Stimulated activated CD4-positive, alpha-beta T cell treated with anti-CD3 and anti-CD28 coated beads, Interleukin-15, amount 100 ng/mL, for 48 hours (primary cell): ENCODE results near the gene PTPRF.

Experiments
- DNase-seq, 2 donors: peaks; one replicate each; pipeline ENCODE4 v3.0.0-alpha.2; 2020; ENCODE audit warnings: low read depth in 2 of 2

PTPRF gene

GRCh38 chr1:43605157-43605556, 74.5 kb downstream of the PTPRF start:
- no peak for DNase-seq

DNA sequence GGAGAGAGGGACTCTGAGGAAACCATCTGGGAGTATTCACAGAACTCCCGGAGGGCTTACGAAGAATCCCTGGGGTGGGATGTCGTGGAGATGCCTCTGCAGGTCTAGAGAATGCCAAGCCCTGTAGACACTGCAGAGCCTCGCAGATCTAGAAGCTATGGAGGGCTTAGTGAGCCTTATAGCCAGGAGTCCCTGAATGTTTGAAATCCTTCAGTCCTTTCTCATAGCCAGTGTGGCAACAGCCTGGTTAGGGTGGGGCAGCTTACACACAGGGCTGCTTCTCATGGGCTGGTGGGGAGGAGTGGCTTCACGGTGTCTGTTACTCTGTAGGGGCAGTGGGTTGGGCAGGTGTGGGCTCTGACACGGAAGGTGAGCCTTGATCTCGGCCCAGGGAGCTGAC, 75.1 kb downstream of the PTPRF start:
- no peak for DNase-seq

GRCh38 chr1:43606624-43607023, 75.9 kb downstream of the PTPRF start:
- no peak for DNase-seq

DNA sequence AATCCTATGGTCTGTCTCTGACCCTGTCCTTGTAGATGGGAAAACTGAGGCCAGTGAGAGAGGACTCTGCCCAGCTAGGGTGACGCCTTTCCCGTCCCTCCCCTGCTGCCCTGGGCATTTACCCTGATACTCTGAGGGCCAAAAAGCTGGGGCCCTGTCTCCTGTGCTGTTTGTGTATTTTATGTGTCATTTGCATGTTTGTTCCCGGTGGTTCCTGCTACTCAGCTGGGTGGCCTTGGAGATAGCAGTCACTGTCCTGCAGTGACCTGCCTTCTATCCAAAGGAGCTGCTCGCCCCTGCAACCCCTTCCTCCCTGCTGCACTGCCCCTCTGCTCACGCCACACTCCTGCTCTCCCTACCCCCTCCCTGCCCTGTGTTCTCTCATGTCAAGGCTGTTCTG, 78.1 kb downstream of the PTPRF start:
- DNase-seq = no peak

GRCh38 chr1:43610339-43610738, 79.7 kb downstream of the PTPRF start:
- no peak for DNase-seq

- DNase-seq = no peak
These were observed 81.3 kb downstream of the PTPRF start for GRCh38 chr1:43611950-43612349.

DNA sequence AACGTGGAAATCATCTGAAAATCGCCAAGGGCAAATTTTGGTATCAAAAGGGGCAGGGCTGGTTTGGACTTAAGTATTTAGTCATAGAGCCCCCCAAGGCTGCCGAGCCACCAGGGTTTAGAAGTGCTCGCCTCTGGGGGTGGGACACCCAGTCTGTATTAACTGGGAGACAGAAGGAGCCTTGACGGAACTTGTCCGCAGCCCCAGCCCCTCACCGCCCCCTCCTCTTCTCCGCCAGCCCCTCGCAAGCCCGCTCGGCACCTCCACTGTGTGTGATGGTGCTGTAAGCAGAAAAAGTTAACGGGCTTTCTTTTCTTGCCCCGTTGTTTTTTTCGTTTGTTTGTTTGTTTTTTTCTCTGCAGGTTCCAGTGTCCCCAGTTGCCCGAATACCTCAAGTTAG, 81.7 kb downstream of the PTPRF start:
- DNase-seq = no peak

DNA sequence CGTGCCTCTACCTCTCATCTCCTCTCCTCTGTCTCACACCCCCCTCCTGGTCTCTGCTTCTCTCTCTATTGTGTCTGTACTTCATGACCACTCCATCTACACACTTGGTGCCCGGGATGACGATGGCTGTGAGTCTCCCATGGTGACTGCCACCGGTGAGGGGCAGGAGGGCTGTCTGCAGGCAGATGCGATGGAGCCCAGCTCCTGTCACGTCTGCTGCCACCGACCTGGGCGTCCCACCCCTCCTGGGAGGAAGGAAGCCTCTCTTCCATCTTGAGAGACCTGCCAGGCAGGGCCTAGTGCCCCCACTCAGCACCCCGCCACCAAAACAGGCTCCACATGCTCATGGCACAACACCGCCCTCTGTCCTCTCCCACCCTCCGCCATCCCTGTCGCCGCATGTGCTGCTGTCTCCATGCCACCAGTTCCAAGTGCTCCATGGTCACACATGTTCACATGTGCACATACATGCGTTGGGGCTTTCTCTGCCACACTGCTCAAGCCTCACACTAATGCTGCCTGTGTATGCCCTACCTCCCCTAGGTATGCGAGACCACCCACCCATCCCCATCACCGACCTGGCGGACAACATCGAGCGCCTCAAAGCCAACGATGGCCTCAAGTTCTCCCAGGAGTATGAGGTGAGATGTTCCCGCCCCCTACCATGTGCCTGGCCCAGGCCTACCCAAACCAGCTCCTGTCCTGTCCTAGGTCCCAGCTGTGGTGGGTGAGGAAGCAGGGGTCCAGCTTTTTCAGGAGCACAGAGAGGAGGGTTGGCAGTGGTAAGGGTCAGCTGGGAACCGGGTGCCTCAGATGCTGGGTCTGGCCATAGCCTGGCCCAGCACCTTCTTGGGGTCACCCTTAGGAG, 82.6 kb downstream of the PTPRF start:
- DNase-seq = no peak

DNA sequence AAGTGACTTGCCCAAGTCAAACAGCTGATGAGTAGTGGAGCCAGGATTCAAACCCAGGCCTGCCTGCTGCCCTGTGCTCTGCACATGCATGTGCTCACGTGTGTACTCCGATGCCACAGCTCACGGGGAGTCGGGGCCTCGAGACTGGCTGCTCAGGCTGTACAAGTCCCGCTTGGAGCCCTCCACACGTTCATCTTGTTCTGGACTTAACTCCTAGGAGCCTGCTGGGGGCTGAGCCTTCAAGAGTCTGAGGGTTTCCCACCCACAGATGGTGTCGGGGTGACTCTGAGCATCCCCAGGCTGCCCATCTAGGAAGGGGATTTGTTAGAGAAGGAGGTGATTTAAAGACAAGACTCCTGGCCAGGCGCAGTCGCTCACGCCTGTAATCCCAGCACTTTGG, 83.5 kb downstream of the PTPRF start:
- no peak for DNase-seq

GRCh38 chr1:43614891-43615290, 84.2 kb downstream of the PTPRF start:
- no peak for DNase-seq

- DNase-seq = no peak
These were observed 85.7 kb downstream of the PTPRF start for GRCh38 chr1:43616383-43616782.

GRCh38 chr1:43617011-43617410, 86.3 kb downstream of the PTPRF start:
- DNase-seq = no peak

DNA sequence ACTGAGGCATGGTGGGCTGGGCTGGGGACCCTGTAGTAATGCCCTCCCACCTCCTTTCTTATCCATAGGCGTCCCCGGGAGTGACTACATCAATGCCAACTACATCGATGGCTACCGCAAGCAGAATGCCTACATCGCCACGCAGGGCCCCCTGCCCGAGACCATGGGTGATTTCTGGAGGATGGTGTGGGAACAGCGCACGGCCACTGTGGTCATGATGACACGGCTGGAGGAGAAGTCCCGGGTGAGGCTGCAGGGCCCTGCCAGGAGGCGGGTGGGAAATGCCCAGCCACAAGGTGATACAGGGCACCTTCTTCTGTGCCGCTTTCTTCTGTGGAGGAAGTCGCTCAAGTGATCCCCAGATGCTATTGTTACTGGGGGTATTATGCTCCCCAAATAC, 87.0 kb downstream of the PTPRF start:
- DNase-seq = no peak

- DNase-seq = no peak
These were observed 88.0 kb downstream of the PTPRF start for GRCh38 chr1:43618521-43619313.

GRCh38 chr1:43619314-43619790, 88.7 kb downstream of the PTPRF start:
- no peak for DNase-seq

GRCh38 chr1:43619996-43620920, 89.6 kb downstream of the PTPRF start:
- DNase-seq = no peak

- no peak for DNase-seq
These were observed 90.3 kb downstream of the PTPRF start for GRCh38 chr1:43620956-43621355.

DNA sequence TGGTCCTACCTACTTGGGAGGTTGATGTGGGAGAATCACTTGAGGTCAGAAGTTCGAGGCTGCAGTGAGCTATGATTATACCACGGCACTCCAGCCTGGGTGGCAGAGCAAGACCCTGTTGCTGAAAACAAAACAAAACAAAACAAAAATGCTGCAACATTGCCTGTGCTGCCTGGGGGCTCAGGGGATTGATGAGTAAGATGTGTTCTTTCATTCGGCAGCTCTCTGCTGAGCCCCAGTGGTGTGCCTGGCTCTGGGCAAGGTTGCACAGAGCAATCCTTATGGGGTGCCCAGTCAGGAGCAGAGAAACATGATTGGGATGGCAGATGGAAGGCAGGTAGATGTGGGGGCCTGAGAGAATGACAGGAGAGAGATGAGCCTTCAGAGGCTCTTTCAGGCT, 90.7 kb downstream of the PTPRF start:
- DNase-seq = no peak

DNA sequence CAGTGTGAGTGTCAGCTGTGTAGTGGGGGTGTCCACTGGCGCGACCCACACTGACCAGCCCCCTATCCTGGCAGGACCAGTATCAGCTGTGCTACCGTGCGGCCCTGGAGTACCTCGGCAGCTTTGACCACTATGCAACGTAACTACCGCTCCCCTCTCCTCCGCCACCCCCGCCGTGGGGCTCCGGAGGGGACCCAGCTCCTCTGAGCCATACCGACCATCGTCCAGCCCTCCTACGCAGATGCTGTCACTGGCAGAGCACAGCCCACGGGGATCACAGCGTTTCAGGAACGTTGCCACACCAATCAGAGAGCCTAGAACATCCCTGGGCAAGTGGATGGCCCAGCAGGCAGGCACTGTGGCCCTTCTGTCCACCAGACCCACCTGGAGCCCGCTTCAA, 91.2 kb downstream of the PTPRF start:
- DNase-seq = no peak

- no peak for DNase-seq
These were observed 91.8 kb downstream of the PTPRF start for GRCh38 chr1:43622471-43622870.

DNA sequence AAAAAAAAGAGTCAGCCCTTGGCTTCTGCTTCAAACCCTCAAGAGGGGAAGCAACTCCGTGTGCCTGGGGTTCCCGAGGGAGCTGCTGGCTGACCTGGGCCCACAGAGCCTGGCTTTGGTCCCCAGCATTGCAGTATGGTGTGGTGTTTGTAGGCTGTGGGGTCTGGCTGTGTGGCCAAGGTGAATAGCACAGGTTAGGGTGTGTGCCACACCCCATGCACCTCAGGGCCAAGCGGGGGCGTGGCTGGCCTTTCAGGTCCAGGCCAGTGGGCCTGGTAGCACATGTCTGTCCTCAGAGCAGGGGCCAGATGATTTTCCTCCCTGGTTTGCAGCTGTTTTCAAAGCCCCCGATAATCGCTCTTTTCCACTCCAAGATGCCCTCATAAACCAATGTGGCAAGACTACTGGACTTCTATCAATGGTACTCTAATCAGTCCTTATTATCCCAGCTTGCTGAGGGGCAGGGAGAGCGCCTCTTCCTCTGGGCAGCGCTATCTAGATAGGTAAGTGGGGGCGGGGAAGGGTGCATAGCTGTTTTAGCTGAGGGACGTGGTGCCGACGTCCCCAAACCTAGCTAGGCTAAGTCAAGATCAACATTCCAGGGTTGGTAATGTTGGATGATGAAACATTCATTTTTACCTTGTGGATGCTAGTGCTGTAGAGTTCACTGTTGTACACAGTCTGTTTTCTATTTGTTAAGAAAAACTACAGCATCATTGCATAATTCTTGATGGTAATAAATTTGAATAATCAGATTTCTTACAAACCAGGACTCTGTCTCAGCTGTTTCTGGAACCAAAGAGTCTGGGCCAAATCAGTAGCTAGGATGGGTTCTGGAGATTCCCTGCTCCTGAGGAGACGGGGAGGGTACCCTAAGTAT, 92.5 kb downstream of the PTPRF start:
- no peak for DNase-seq
